IMR-90 (cell line): ENCODE measurements around the gene NPTN. TPM values are rescaled to one million over a fixed set of nuclear protein-coding genes. Genes with fewer than 3 reads are reported as not detected.

ENCODE experiments used
- ATAC-seq: fragments of 200-7000 bp; cut with Tn5 transposase; 2 replicates; pipeline ENCODE4 v1.9.1; 2020; ENCODE audit warnings: low read depth, mild to moderate bottlenecking, moderate library complexity
- BruUV-seq: library from RNA; stranded (reverse); fragments of 400-500 nt; replicated peaks from 2 replicates; lab custom pipeline; 2021; lab: Mats Ljungman, UMichigan
- CTCF ChIA-PET: fragments of 300-600 bp; formaldehyde crosslinking; extraction: SDS; loops from one replicate; lab custom pipeline; 2021; ENCODE audit warnings: antibody characterized with exemption; lab: Yijun Ruan, JAX
- POLR2A ChIA-PET: fragments of 300-600 bp; sonication (Branson Sonifier 250); formaldehyde crosslinking; loops from one replicate; lab custom pipeline; 2022; ENCODE audit warnings: antibody characterized with exemption; ENCODE audit not compliant: unreplicated experiment; lab: Charles Lee
- DNase-seq: peaks from one replicate; pipeline ENCODE4 v3.0.0; 2013
- H2AFZ ChIP-seq: replicated peaks from 2 replicates; pipeline ENCODE3; 2013; ENCODE audit warnings: low read length, mild to moderate bottlenecking; ENCODE audit not compliant: poor library complexity
- H2AK5ac ChIP-seq: 2 replicates; pipeline ENCODE4 v1.6.1; 2013; ENCODE audit warnings: low read depth, low read length, inconsistent platforms
- H2AK9ac ChIP-seq: replicated peaks from 2 replicates; pipeline ENCODE3; 2013; ENCODE audit warnings: mild to moderate bottlenecking, low read depth, low read length, moderate library complexity; ENCODE audit not compliant: poor library complexity
- H2BK120ac ChIP-seq: 2 replicates; pipeline ENCODE4 v1.6.1; 2013; ENCODE audit warnings: low read depth, low read length, inconsistent platforms
- H2BK15ac ChIP-seq: 3 replicates; pipeline ENCODE4 v1.6.1; 2013; ENCODE audit warnings: low read depth, low read length, inconsistent platforms
- H2BK20ac ChIP-seq: 2 replicates; pipeline ENCODE4 v1.6.1; 2013; ENCODE audit warnings: low read depth, mild to moderate bottlenecking, inconsistent platforms, low read length, moderate library complexity
- H2BK5ac ChIP-seq: 2 replicates; pipeline ENCODE4 v1.6.1; 2013; ENCODE audit warnings: mild to moderate bottlenecking, low read depth, low read length, inconsistent platforms; ENCODE audit not compliant: poor library complexity, severe bottlenecking
- H3K14ac ChIP-seq: replicated peaks from 2 replicates; pipeline ENCODE4 v1.6.1; 2013; ENCODE audit warnings: low read depth, low read length, inconsistent platforms
- H3K18ac ChIP-seq: 2 replicates; pipeline ENCODE4 v1.6.1; 2013; ENCODE audit warnings: low read depth, low read length, control low read depth
- H3K23ac ChIP-seq: 2 replicates; pipeline ENCODE4 v1.6.1; 2013; ENCODE audit warnings: low read depth, low read length, inconsistent platforms
- H3K27ac ChIP-seq: 2 replicates; pipeline ENCODE4 v1.5.1; 2013; ENCODE audit warnings: mild to moderate bottlenecking, control low read depth, low read length; ENCODE audit not compliant: insufficient read depth
- H3K27me3 ChIP-seq: 2 replicates; pipeline ENCODE4 v1.6.1; 2013; ENCODE audit warnings: low read length; ENCODE audit not compliant: control insufficient read depth, insufficient read depth
- H3K36me3 ChIP-seq: 2 replicates; pipeline ENCODE4 v1.6.1; 2013; ENCODE audit warnings: low read length, mixed read lengths; ENCODE audit not compliant: control insufficient read depth, insufficient read depth
- H3K4ac ChIP-seq: 2 replicates; pipeline ENCODE4 v1.6.1; 2013; ENCODE audit warnings: low read depth, low read length, inconsistent platforms
- H3K4me1 ChIP-seq: 2 replicates; pipeline ENCODE4 v1.6.1; 2013; ENCODE audit warnings: low read length, mixed read lengths; ENCODE audit not compliant: control insufficient read depth, insufficient read depth
- H3K4me2 ChIP-seq: 2 replicates; pipeline ENCODE4 v1.6.1; 2013; ENCODE audit warnings: low read depth, mild to moderate bottlenecking, control low read depth, low read length, moderate library complexity
- H3K4me3 ChIP-seq: 2 replicates; pipeline ENCODE4 v1.5.1; 2013; ENCODE audit warnings: low read depth, mild to moderate bottlenecking, control low read depth, low read length, moderate library complexity; ENCODE audit not compliant: insufficient read depth
- H3K56ac ChIP-seq: 2 replicates; pipeline ENCODE4 v1.6.1; 2013; ENCODE audit warnings: low read length, inconsistent platforms; ENCODE audit not compliant: insufficient read depth; ENCODE audit errors: extremely low read depth
- H3K79me1 ChIP-seq, 2 experiments: 2 replicates each; pipeline ENCODE4 v1.6.1; 2013; ENCODE audit warnings: low read length in 2 of 2, inconsistent platforms in 1 of 2, low read depth in 1 of 2
- H3K9ac ChIP-seq: 2 replicates; pipeline ENCODE4 v1.6.1; 2013; ENCODE audit warnings: low read depth, low read length, control low read depth
- H3K9me1 ChIP-seq: 2 replicates; pipeline ENCODE4 v1.6.1; 2013; ENCODE audit warnings: low read length, inconsistent platforms; ENCODE audit not compliant: insufficient read depth
- H3K9me3 ChIP-seq: 2 replicates; pipeline ENCODE4 v1.6.1; 2013; ENCODE audit warnings: low read length; ENCODE audit not compliant: control insufficient read depth, insufficient read depth
- H4K20me1 ChIP-seq: 2 replicates; pipeline ENCODE4 v1.6.1; 2013; ENCODE audit warnings: low read length, inconsistent platforms; ENCODE audit not compliant: insufficient read depth
- H4K5ac ChIP-seq: 2 replicates; pipeline ENCODE4 v1.6.1; 2013; ENCODE audit warnings: mild to moderate bottlenecking, low read depth, low read length, control low read depth
- H4K8ac ChIP-seq, 2 experiments: 2 replicates each; pipeline ENCODE4 v1.6.1; 2013; ENCODE audit warnings: low read depth in 2 of 2, low read length in 2 of 2, control low read depth in 1 of 2, inconsistent platforms in 1 of 2
- H4K91ac ChIP-seq: 2 replicates; pipeline ENCODE4 v1.6.1; 2013; ENCODE audit warnings: low read depth, low read length, inconsistent platforms; ENCODE audit not compliant: insufficient read depth
- CEBPB ChIP-seq: IDR thresholded peaks from 2 replicates; pipeline ENCODE4 v1.6.1; 2012; ENCODE audit warnings: low read depth, low read length, improper control_type of control experiment
- MAFK ChIP-seq: IDR thresholded peaks from 2 replicates; pipeline ENCODE4 v1.6.1; 2012; ENCODE audit warnings: low read depth, low read length, improper control_type of control experiment
- MXI1 ChIP-seq: IDR thresholded peaks from 2 replicates; pipeline ENCODE4 v1.6.1; 2012; ENCODE audit warnings: low read depth, mild to moderate bottlenecking, low read length, moderate library complexity, borderline replicate concordance
- RAD21 ChIP-seq: IDR thresholded peaks from 2 replicates; pipeline ENCODE4 v1.6.1; 2012; ENCODE audit warnings: low read length, improper control_type of control experiment
- RFX5 ChIP-seq: IDR thresholded peaks from 2 replicates; pipeline ENCODE4 v1.8.0; 2012; ENCODE audit warnings: low read depth, mild to moderate bottlenecking, low read length, moderate library complexity
- SMC3 ChIP-seq: fragments of 150-350 bp; IDR thresholded peaks from 2 replicates; pipeline ENCODE4 v1.6.1; 2016; ENCODE audit warnings: low read depth, mild to moderate bottlenecking, antibody characterized with exemption, low read length, moderate library complexity
- WGBS, 2 experiments: methylation state at CpG; one replicate each; pipeline versions ENCODE4 v1.1.5 to v1.1.7; 2013; ENCODE audit warnings: missing lambda C conversion rate in 2 of 2; ENCODE audit not compliant: insufficient read length in 1 of 2; ENCODE audit errors: extremely low coverage in 2 of 2; 5-methylcytosine and 5-hydroxymethylcytosine counted together
- dilution Hi-C: fragments of 300-500 bp; cut with HindIII; formaldehyde crosslinking; loops from one replicate; pipeline ENCODE4 v1.14.3; 2018; ENCODE audit warnings: low sequenced_read_pairs; ENCODE audit not compliant: unreplicated experiment
- in situ Hi-C: fragments of 300-500 bp; cut with MboI; formaldehyde crosslinking; loops from 3 replicates; pipeline ENCODE4 v1.14.3; 2019; ENCODE audit warnings: low sequenced_read_pairs, inconsistent platforms, mixed read lengths
- intact Hi-C: fragments of 100-400 bp; cut with micrococcal nuclease; formaldehyde crosslinking; loops from 2 replicates; pipeline ENCODE4 v1.10.0; 2022
- polyA plus RNA-seq, 3 experiments: library from polyadenylated mRNA; depleted of rRNA; stranded (reverse); fragments of >200 nt; gene quantifications; 2 replicates each; pipeline ENCODE4 v1.2.3, GENCODE V29; 2012; ENCODE audit warnings: low replicate concordance in 1 of 3
- total RNA-seq: library from RNA; depleted of rRNA; stranded (reverse); fragments of >200 nt; gene quantifications from 2 replicates; pipeline ENCODE4 v1.2.3, GENCODE V29; 2012
- TF ChIP-seq, protein P1 (sequence below): fragments of 150-350 bp; IDR thresholded peaks from 2 replicates; pipeline ENCODE4 v1.6.1; 2016; ENCODE audit warnings: low read depth, mild to moderate bottlenecking, low read length, moderate library complexity, borderline replicate concordance
- TF ChIP-seq, protein P2 (sequence below): fragments of 150-350 bp; IDR thresholded peaks from 2 replicates; pipeline ENCODE4 v1.6.1; 2017; ENCODE audit warnings: mild to moderate bottlenecking, antibody characterized with exemption, low read length, low read depth

Gene NPTN
- total and polyA plus RNA-seq, 2 of the 4 experiments (the other 2 are of a cell fraction), result 171 to 329 TPM

DNA sequence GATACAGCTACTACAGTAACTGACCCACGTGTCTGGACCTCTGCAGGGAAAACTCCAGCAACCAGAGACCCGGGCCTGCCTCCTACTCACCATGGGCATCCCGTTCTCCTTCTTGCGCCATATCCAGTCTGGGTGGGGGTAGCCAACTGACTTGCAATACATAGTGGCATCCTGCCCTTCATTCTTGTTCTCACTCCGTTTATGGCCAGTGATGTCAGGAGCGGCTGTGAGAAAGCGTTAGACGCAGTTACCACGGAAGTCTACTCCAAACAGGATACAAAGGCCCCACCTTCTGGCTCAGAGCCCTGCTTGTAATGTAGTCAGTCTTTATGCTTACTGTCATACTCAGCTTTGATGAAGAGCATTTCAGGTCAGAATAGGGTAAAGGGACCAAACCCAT is 59.6 kb downstream of the NPTN start:
- no TSS peak for BruUV-seq
- POLR2A ChIA-PET, result no interaction called here
- Histone ChIP-seq H2AK5ac (no peak overlapping the region), H4K91ac (no peak overlapping the region), H2AK9ac (no peak overlapping the region), H3K4me1 (peaks cover 5% of the 10 kb centered on the region), H3K56ac (no peak overlapping the region), H2AFZ (peak overlapping the region; percentile 16), H3K18ac (no peak overlapping the region), H4K20me1 (peaks cover 14% of the 10 kb centered on the region), H4K8ac (peak overlapping the region in 1 of 2 experiments; percentile 25; a peak in 1 of 4 replicates), H2BK15ac (no peak overlapping the region), H3K9ac (no peak overlapping the region), H3K4ac (peak overlapping the region; percentile 20; the same call in 1 of the 2 replicates), H2BK5ac (peak overlapping the region; percentile 8), H4K5ac (no peak overlapping the region), H3K4me2 (peak overlapping the region; percentile 14; the same call in 1 of the 2 replicates), H3K23ac (0 out of 2 replicates have a peak overlapping the region, but pooled peaks have one; percentile 18), H2BK20ac (no peak overlapping the region; the same call in 1 of the 2 replicates), H3K27ac (peak overlapping the region; percentile 23; the same call in 1 of the 2 replicates), H3K27me3 (no peaks in the 10 kb centered on the region), H2BK120ac (no peak overlapping the region), H3K9me3 (no peaks in the 10 kb centered on the region), H3K4me3 (no peak overlapping the region), H3K36me3 (peaks cover 50% of the 10 kb centered on the region), H3K9me1 (peaks cover 7% of the 10 kb centered on the region; the same call in 1 of the 2 replicates), H3K79me1 (peaks cover 21 to 54% of the 10 kb centered on the region in 2 experiments; a peak in 3 of 4 replicates), H3K14ac (no peak overlapping the region)
- CTCF ChIA-PET, result interaction anchor here (0.7 kb wide), 1 partner anchor 79 kb away, joined by 3 read pairs; no protein-coding TSS in a partner anchor
- dilution Hi-C loops, result no loop called here
- in situ Hi-C loops, result loop anchor here (5.0 kb wide), 1 partner anchor 59 kb away; the partner anchor contains the start of gene NPTN
- ATAC-seq, result peak; percentile 77
- WGBS, 2 experiments, result no CpG with 5 or more reads among the region's 9 CpGs
- TF ChIP-seq SMC3 (peak; percentile 13; the same call in 1 of the 2 replicates), RAD21 (no peak; the same call in 1 of the 2 replicates), MXI1 (peak; percentile 40; the same call in 1 of the 2 replicates), CEBPB (peak; percentile 99), MAFK (no peak), RFX5 (no peak)
- TF ChIP-seq, protein P1, sequence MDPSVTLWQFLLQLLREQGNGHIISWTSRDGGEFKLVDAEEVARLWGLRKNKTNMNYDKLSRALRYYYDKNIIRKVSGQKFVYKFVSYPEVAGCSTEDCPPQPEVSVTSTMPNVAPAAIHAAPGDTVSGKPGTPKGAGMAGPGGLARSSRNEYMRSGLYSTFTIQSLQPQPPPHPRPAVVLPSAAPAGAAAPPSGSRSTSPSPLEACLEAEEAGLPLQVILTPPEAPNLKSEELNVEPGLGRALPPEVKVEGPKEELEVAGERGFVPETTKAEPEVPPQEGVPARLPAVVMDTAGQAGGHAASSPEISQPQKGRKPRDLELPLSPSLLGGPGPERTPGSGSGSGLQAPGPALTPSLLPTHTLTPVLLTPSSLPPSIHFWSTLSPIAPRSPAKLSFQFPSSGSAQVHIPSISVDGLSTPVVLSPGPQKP, result no peak
- TF ChIP-seq, protein P2, sequence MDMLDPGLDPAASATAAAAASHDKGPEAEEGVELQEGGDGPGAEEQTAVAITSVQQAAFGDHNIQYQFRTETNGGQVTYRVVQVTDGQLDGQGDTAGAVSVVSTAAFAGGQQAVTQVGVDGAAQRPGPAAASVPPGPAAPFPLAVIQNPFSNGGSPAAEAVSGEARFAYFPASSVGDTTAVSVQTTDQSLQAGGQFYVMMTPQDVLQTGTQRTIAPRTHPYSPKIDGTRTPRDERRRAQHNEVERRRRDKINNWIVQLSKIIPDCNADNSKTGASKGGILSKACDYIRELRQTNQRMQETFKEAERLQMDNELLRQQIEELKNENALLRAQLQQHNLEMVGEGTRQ, result peak; percentile 39; the same call in 1 of the 2 replicates
- intact Hi-C loops, result no loop called here
- peak; percentile 97 for DNase-seq
